Parathyroid adenoma (tissue), 2 donors: Measurements from ENCODE around the gene INHBA.

ENCODE experiments used
- H2AFZ ChIP-seq: fragments of 300-600 bp; sonication (generic); one replicate; pipeline ENCODE4 v1.7.0; 2017; ENCODE audit warnings: antibody characterized with exemption, mild to moderate bottlenecking
- H3K27ac ChIP-seq: fragments of 300-600 bp; sonication (generic); one replicate; pipeline ENCODE4 v1.7.0; 2017
- H3K27me3 ChIP-seq: fragments of 300-600 bp; sonication (generic); one replicate; pipeline ENCODE4 v1.7.0; 2017; ENCODE audit warnings: low read length; ENCODE audit not compliant: control insufficient read depth, insufficient read depth
- H3K36me3 ChIP-seq: fragments of 300-600 bp; sonication (generic); one replicate; pipeline ENCODE4 v1.7.0; 2017; ENCODE audit warnings: low read length; ENCODE audit not compliant: control insufficient read depth, insufficient read depth
- H3K4me1 ChIP-seq: fragments of 300-600 bp; sonication (generic); one replicate; pipeline ENCODE4 v1.7.0; 2017; ENCODE audit warnings: control low read depth
- H3K4me2 ChIP-seq: fragments of 300-600 bp; sonication (generic); one replicate; pipeline ENCODE4 v1.7.0; 2017; ENCODE audit warnings: low read length
- H3K4me3 ChIP-seq: fragments of 300-600 bp; sonication (generic); one replicate; pipeline ENCODE4 v1.7.0; 2017; ENCODE audit warnings: low read depth, low read length
- H3K79me2 ChIP-seq: fragments of 300-600 bp; sonication (generic); one replicate; pipeline ENCODE4 v1.7.0; 2017; ENCODE audit warnings: control low read depth
- H3K9ac ChIP-seq: fragments of 300-600 bp; sonication (generic); one replicate; pipeline ENCODE4 v1.7.0; 2017; ENCODE audit warnings: mild to moderate bottlenecking
- H3K9me3 ChIP-seq: fragments of 300-600 bp; sonication (generic); one replicate; pipeline ENCODE4 v1.7.0; 2017; ENCODE audit warnings: low read length; ENCODE audit not compliant: control insufficient read depth
- TF ChIP-seq, protein P1 (sequence below): fragments of 300-600 bp; sonication (generic); IDR thresholded peaks from one replicate; pipeline ENCODE4 v1.7.0; 2017; ENCODE audit warnings: antibody characterized with exemption, mild to moderate bottlenecking
- donor health status: primary hyperparathyroidism.

Gene INHBA

DNA sequence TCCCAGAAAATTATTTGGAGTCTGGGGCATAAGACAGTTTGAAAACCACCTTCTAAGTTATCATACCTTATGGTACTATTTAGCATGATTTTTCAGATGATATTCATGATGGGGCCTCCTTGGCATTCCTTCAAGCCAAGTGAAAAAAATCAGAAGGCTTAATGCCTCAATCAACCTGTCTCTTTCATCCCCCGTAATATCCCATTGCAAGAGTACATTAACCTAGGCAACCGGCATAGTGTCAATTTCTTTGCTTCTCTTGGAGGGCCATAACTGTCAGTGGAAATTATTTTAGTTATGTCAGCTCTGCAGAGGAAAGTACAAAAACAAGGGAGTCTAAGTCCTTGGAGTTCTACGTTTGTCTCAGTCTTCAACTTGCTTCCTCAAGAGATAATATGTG is 43.4 kb downstream of the INHBA start:
- TF ChIP-seq, protein P1, sequence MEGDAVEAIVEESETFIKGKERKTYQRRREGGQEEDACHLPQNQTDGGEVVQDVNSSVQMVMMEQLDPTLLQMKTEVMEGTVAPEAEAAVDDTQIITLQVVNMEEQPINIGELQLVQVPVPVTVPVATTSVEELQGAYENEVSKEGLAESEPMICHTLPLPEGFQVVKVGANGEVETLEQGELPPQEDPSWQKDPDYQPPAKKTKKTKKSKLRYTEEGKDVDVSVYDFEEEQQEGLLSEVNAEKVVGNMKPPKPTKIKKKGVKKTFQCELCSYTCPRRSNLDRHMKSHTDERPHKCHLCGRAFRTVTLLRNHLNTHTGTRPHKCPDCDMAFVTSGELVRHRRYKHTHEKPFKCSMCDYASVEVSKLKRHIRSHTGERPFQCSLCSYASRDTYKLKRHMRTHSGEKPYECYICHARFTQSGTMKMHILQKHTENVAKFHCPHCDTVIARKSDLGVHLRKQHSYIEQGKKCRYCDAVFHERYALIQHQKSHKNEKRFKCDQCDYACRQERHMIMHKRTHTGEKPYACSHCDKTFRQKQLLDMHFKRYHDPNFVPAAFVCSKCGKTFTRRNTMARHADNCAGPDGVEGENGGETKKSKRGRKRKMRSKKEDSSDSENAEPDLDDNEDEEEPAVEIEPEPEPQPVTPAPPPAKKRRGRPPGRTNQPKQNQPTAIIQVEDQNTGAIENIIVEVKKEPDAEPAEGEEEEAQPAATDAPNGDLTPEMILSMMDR = no peak

DNA sequence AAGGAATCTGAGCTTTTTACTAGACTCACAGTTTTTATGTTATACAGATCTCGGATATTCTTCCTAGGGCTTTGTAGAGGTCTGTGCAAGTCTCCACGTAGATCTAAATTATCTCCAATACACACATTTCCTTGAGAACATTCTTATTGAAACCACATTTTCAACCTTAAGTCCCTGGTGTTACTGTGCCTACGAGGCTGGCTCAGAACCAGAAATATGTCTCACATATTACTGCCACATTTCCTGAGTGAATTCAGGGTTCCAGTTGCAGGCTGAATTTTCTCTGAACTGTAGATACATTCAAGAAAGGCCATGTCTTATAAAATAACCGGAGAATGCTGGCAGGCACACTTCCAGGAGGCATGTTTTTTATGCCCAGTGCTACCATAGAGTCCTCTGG is 46.5 kb downstream of the INHBA start:
- no peaks in the 10 kb centered on the region for H3K4me1 ChIP-seq
- H3K9ac ChIP-seq = no peak overlapping the region
- no peak overlapping the region for H3K4me3 ChIP-seq
- H3K27me3 ChIP-seq = no peaks in the 10 kb centered on the region
- no peak overlapping the region for H3K27ac ChIP-seq
- TF ChIP-seq, protein P1 = no peak
- no peaks in the 10 kb centered on the region for H3K9me3 ChIP-seq
- no peaks in the 10 kb centered on the region for H3K36me3 ChIP-seq
- H3K79me2 ChIP-seq = no peaks in the 10 kb centered on the region
- H2AFZ ChIP-seq = no peak overlapping the region
- no peak overlapping the region for H3K4me2 ChIP-seq

More for the DNA sequence above, 43.4 kb downstream of the INHBA start:
- no peak overlapping the region for H2AFZ ChIP-seq
- H3K4me1 ChIP-seq = no peaks in the 10 kb centered on the region
- no peak overlapping the region for H3K4me3 ChIP-seq
- H3K27ac ChIP-seq = no peak overlapping the region
- no peaks in the 10 kb centered on the region for H3K9me3 ChIP-seq
- H3K4me2 ChIP-seq = no peak overlapping the region
- H3K36me3 ChIP-seq = no peaks in the 10 kb centered on the region
- no peaks in the 10 kb centered on the region for H3K79me2 ChIP-seq
- H3K27me3 ChIP-seq = no peaks in the 10 kb centered on the region
- H3K9ac ChIP-seq = no peak overlapping the region

DNA sequence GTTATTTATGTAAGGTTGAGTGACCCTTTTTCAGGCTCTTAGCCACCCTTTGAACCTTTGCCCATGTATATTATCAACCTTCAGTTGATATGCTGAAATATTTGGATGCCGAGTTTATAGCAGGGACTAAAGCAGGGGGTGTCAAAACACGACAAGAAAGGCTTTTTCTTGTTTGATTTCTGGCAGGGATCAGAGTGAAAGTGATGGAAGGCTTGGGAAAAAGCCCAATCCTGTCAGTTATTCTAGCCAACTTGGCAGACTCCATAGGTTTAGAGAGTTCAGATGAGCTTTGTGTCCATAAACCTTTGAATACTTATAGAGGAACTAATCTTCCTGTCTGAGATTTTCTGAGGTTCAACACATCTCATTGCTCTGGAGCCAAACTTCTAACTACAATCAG is 47.5 kb downstream of the INHBA start:
- no peaks in the 10 kb centered on the region for H3K4me1 ChIP-seq
- no peaks in the 10 kb centered on the region for H3K36me3 ChIP-seq
- H3K9me3 ChIP-seq = no peaks in the 10 kb centered on the region
- no peak overlapping the region for H3K4me2 ChIP-seq
- no peaks in the 10 kb centered on the region for H3K79me2 ChIP-seq
- H3K27ac ChIP-seq = no peak overlapping the region
- H3K4me3 ChIP-seq = no peak overlapping the region
- no peak overlapping the region for H2AFZ ChIP-seq
- H3K27me3 ChIP-seq = no peaks in the 10 kb centered on the region
- TF ChIP-seq, protein P1 = no peak
- no peak overlapping the region for H3K9ac ChIP-seq

DNA sequence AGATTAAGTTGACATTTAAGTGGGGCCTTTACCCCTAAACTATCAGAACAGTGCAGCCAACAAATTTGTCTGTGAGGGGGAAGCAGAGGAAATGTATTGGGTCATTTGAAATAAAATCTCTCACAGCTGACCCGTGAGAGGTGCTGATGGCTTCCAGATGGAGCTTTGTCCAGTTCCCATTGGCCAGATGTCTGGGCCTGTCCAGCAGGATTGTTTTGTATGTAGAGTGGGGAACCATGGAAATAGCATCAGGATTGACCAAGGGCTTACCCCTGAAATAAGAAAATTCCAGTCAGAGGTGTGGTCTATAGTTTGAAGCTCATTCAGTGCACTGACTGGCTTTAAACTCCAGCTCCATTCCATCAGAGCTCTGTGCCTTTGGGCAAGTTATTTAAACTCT is 50.6 kb downstream of the INHBA start:
- no peaks in the 10 kb centered on the region for H3K79me2 ChIP-seq
- no peak overlapping the region for H3K9ac ChIP-seq
- H3K36me3 ChIP-seq = no peaks in the 10 kb centered on the region
- no peak overlapping the region for H2AFZ ChIP-seq
- no peaks in the 10 kb centered on the region for H3K4me1 ChIP-seq
- no peak overlapping the region for H3K4me2 ChIP-seq
- no peak overlapping the region for H3K4me3 ChIP-seq
- TF ChIP-seq, protein P1 = no peak
- no peaks in the 10 kb centered on the region for H3K9me3 ChIP-seq
- no peaks in the 10 kb centered on the region for H3K27me3 ChIP-seq
- no peak overlapping the region for H3K27ac ChIP-seq

DNA sequence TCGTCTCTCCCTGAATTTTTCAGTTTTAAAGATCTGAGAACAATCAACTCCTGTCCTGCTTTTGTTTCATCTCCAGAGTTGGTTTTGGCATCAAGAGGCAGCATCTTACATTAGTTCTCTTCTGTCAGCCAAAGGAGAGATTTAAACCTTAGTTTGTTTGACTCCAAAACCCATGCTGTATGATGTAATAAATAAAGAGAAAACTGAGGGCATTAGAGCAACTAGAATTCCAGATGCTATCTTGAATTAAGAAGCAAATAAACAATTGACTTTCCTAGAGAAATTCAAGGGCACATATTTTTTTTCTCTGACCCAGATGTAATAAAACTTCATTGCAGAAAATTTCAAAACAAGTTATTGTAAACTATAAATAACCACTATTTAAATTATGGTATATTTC is 54.4 kb downstream of the INHBA start:
- no peak overlapping the region for H3K4me2 ChIP-seq
- no peak overlapping the region for H3K4me3 ChIP-seq
- H3K27me3 ChIP-seq = no peaks in the 10 kb centered on the region
- H3K27ac ChIP-seq = no peak overlapping the region
- no peak overlapping the region for H3K9ac ChIP-seq
- H3K9me3 ChIP-seq = no peaks in the 10 kb centered on the region
- H3K4me1 ChIP-seq = no peaks in the 10 kb centered on the region
- H2AFZ ChIP-seq = no peak overlapping the region
- TF ChIP-seq, protein P1 = no peak
- no peaks in the 10 kb centered on the region for H3K36me3 ChIP-seq
- no peaks in the 10 kb centered on the region for H3K79me2 ChIP-seq
